ENCODE results near the gene CCDC50. TPM values are rescaled to one million over a fixed set of nuclear protein-coding genes. Genes with fewer than 3 reads are reported as not detected.

CCDC50 gene
- total and polyA plus RNA-seq, 2 donors (not counting 3 experiments of a cell fraction or from before 2014, with no cell fraction given) = 44.4 to 137 TPM

GRCh38 chr3:191387441-191388077, 58.4 kb downstream of the CCDC50 start:
- Histone ChIP-seq H3K9ac (replicated peaks; ENCODE audit: extremely low read depth, insufficient read depth, low read length) (no peak overlapping the region), H3K27me3 (ENCODE audit: control insufficient read depth in 2 of 2, insufficient read depth in 2 of 2, low read length in 2 of 2) (no peaks in the 10 kb centered on the region), H2AFZ (ENCODE audit: low read depth, low read length) (no peak overlapping the region), H3K27ac (ENCODE audit: insufficient read depth, low read depth, low read length) (peak overlapping the region; percentile 11), H3K9me3 (replicated peaks; ENCODE audit: control insufficient read depth, insufficient read depth, low read length) (no peaks in the 10 kb centered on the region), H3K36me3 (ENCODE audit: control insufficient read depth in 2 of 2, extremely low read depth in 1 of 2, insufficient read depth in 2 of 2, low read length in 2 of 2) (peaks cover 2 to 23% of the 10 kb centered on the region in 2 experiments), H4K20me1 (replicated peaks; ENCODE audit: control insufficient read depth, extremely low read depth, insufficient read depth, low read length) (peaks cover 4% of the 10 kb centered on the region), H3K79me2 (ENCODE audit: control insufficient read depth, insufficient read depth, low read length) (peaks cover 17% of the 10 kb centered on the region), H3K4me2 (ENCODE audit: insufficient read depth, low read length) (no peak overlapping the region), H3K4me1 (ENCODE audit: control insufficient read depth, extremely low read depth, insufficient read depth, low read length) (no peaks in the 10 kb centered on the region), H3K9me1 (replicated peaks; ENCODE audit: control insufficient read depth, extremely low read depth, insufficient read depth, low read length) (no peaks in the 10 kb centered on the region), H3K4me3 (replicated peaks in 1 of 3; ENCODE audit: insufficient read depth in 1 of 3, low read depth in 1 of 3, low read length in 3 of 3) (no peak overlapping the region)
- no TSS peak for BruUV-seq (replicated peaks)
- DNase-seq (ENCODE audit: low read depth, low spot score) (no peak), FAIRE-seq (no peak)
- dilution Hi-C loops (cut with MboI; ENCODE audit: extremely low pct_ligation_motif_present, low sequenced_read_pairs) = no loop called here
- POLR2A ChIA-PET = no interaction called here
- TF ChIP-seq FOS (IDR thresholded peaks at IDR 0.05; ENCODE audit: borderline replicate concordance, insufficient read depth, low read length) = no peak
- intact Hi-C loops (cut with micrococcal nuclease) = loop anchor here (2.0 to 10.0 kb wide), 2 partner anchors 143 to 503 kb away; no protein-coding TSS in a partner anchor
- CTCF ChIA-PET = interaction anchor here (1.0 to 1.5 kb wide), 2 partner anchors 250 to 251 kb away, joined by 4 to 6 read pairs; no protein-coding TSS in a partner anchor

GRCh38 chr3:191388823-191389222, 59.6 kb downstream of the CCDC50 start:
- Histone ChIP-seq H3K9me3 (replicated peaks; ENCODE audit: control insufficient read depth, insufficient read depth, low read length) (no peaks in the 10 kb centered on the region), H3K27me3 (ENCODE audit: control insufficient read depth in 2 of 2, insufficient read depth in 2 of 2, low read length in 2 of 2) (no peaks in the 10 kb centered on the region), H4K20me1 (replicated peaks; ENCODE audit: control insufficient read depth, extremely low read depth, insufficient read depth, low read length) (peaks cover 2% of the 10 kb centered on the region), H3K4me1 (ENCODE audit: control insufficient read depth, extremely low read depth, insufficient read depth, low read length) (no peaks in the 10 kb centered on the region), H3K27ac (ENCODE audit: insufficient read depth, low read depth, low read length) (no peak overlapping the region), H2AFZ (ENCODE audit: low read depth, low read length) (no peak overlapping the region), H3K36me3 (ENCODE audit: control insufficient read depth in 2 of 2, extremely low read depth in 1 of 2, insufficient read depth in 2 of 2, low read length in 2 of 2) (peaks cover 2 to 19% of the 10 kb centered on the region in 2 experiments), H3K79me2 (ENCODE audit: control insufficient read depth, insufficient read depth, low read length) (peaks cover 16% of the 10 kb centered on the region), H3K9me1 (replicated peaks; ENCODE audit: control insufficient read depth, extremely low read depth, insufficient read depth, low read length) (no peaks in the 10 kb centered on the region), H3K4me3 (replicated peaks in 1 of 3; ENCODE audit: insufficient read depth in 1 of 3, low read depth in 1 of 3, low read length in 3 of 3) (no peak overlapping the region), H3K4me2 (ENCODE audit: insufficient read depth, low read length) (no peak overlapping the region), H3K9ac (replicated peaks; ENCODE audit: extremely low read depth, insufficient read depth, low read length) (no peak overlapping the region)
- DNase-seq (ENCODE audit: low read depth, low spot score) (no peak), FAIRE-seq (no peak)
- intact Hi-C loops (cut with micrococcal nuclease) = loop anchor here (2.0 to 10.0 kb wide), 2 partner anchors 144 to 504 kb away; no protein-coding TSS in a partner anchor
- POLR2A ChIA-PET = interaction anchor here (0.6 kb wide), 1 partner anchor 207 kb away, joined by 6 read pairs; no protein-coding TSS in a partner anchor
- TF ChIP-seq CTCF (IDR thresholded peaks at IDR 0.05; ENCODE audit: extremely low read depth in 1 of 2, insufficient read depth in 1 of 2, low read depth in 1 of 2, low read length in 2 of 2) (peak in 1 of 2 donors; percentile 8), POLR2A (IDR thresholded peaks at IDR 0.05; ENCODE audit: low read depth, low read length) (no peak)
- dilution Hi-C loops (cut with MboI; ENCODE audit: extremely low pct_ligation_motif_present, low sequenced_read_pairs) = no loop called here
- CTCF ChIA-PET = interaction anchor here (1.5 kb wide), 1 partner anchor 251 kb away, joined by 6 read pairs; no protein-coding TSS in a partner anchor
- no TSS peak for BruUV-seq (replicated peaks)

Measured in endothelial cell of umbilical vein (primary cell).